DMS153 treated with DMSO at 0.1 percent for 48 hours (cell line): ENCODE data around the gene PLCB4.

Source experiments
- DNase-seq: peaks from one replicate; lab custom pipeline; 2025; ENCODE audit not compliant: unreplicated experiment; lab: John Stamatoyannopoulos, UW

The PLCB4 gene

DNA sequence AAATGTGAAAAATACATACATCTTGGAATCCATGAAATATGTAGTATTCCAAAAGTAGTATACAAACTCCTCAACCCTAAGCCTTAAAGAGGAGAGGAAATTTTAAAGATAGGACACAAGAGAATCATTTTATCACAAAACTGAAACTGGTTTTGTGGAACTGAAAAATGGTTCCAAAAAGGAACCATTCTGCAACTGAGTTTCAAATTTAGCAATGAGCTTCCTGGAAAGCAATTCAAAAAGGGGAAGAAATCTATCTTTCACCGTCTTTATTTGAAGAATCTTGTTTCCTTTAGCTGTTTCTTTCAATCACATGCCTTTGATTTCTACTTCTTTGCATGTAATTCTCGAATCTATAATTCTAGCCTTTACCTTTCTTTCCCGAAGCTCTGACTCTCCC is 413.3 kb downstream of the PLCB4 start:
- no peak for DNase-seq

DNA sequence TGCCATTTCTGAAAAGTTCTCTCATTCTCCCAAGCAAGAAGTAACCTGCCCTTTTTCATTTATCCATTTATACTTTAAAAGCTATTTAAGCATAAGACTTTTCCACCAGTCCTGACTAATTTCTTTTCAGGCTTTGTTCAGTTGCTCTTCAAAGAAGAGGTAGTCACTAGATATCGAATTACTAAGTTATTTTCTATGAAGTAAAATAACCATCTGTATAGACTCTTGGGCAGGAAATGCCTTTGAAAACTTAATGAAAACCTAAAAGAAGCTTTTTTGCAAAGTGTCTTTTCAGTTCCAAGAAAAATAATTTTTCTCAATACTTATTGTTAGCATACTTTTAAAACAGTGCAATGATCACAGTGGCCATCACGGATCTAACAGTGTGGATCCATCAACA is 414.2 kb downstream of the PLCB4 start:
- no peak for DNase-seq

- DNase-seq = no peak
These were observed 416.9 kb downstream of the PLCB4 start for GRCh38 chr20:9485614-9486340.

GRCh38 chr20:9487231-9487630 is 418.3 kb downstream of the PLCB4 start:
- DNase-seq = no peak

- no peak for DNase-seq
These were observed 419.2 kb downstream of the PLCB4 start for GRCh38 chr20:9488063-9488462.

GRCh38 chr20:9490161-9490560 is 421.3 kb downstream of the PLCB4 start:
- DNase-seq = no peak

- DNase-seq = no peak
These were observed 421.7 kb downstream of the PLCB4 start for GRCh38 chr20:9490631-9491030.

- no peak for DNase-seq
These were observed 422.4 kb downstream of the PLCB4 start for GRCh38 chr20:9491324-9491723.

- no peak for DNase-seq
These were observed 423.2 kb downstream of the PLCB4 start for GRCh38 chr20:9492067-9492466.

GRCh38 chr20:9493803-9494202 is 424.9 kb downstream of the PLCB4 start:
- no peak for DNase-seq

DNA sequence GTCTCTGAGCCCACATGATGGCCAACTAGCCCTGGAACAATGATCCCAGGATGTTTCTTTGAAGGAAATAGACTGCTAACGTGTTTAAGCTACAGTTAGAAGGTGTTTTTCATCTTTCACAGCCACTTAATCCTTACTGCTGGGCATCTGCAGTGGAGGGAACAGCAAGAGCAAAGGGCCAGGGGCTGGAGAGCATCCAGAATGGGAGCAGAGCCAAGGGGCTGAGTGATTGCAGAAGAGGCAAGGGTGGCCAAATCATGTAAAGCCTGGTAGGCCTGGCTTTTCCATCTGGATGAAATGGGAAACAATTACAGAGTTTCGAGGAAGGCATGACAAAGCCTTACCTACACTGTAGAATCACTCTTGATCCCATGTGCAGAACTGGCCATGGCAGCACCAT is 426.8 kb downstream of the PLCB4 start:
- no peak for DNase-seq

DNA sequence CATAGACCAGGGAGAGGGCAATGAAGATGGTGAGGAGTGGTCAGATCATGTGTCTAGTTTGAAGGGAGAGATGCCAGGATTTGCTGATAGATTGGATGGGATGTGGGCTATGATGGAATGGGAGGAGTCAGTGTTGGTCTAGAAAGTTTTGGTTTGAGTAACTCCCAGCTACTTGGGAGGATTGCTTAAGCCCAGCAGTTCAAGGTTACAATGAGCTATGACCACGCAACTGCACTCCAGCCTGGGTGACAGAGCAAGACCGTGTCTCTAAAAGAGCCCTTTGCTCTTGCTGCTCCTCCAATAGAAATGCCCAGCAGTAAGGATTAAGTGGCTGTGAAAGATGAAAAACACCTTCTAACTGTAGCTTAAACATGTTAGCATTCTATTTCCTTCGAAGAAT is 427.3 kb downstream of the PLCB4 start:
- DNase-seq = no peak

GRCh38 chr20:9498322-9498721 is 429.4 kb downstream of the PLCB4 start:
- no peak for DNase-seq

- no peak for DNase-seq
These were observed 430.4 kb downstream of the PLCB4 start for GRCh38 chr20:9499126-9499899.

DNA sequence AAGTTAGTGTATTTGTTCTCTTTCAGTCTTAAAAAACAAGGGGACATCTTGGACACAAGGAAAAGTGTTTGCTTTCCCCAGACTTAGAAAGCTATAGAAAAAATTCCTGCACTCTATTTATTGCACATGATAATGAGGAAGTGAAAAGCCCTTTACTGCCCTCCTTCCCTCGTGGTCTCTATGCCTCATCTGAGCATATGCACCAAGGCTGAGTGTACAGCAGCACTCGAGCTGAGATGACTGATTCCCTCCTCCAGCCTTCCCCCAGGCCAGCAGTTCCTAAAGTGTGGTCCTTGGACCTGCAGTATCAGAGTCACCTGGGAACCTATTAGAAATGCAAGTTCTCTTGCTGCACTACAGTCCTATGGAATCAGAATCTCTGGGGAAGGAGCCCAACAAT is 431.2 kb downstream of the PLCB4 start:
- no peak for DNase-seq

GRCh38 chr20:9501473-9501872 is 432.6 kb downstream of the PLCB4 start:
- no peak for DNase-seq

- DNase-seq = no peak
These were observed 434.8 kb downstream of the PLCB4 start for GRCh38 chr20:9503526-9504245.

DNA sequence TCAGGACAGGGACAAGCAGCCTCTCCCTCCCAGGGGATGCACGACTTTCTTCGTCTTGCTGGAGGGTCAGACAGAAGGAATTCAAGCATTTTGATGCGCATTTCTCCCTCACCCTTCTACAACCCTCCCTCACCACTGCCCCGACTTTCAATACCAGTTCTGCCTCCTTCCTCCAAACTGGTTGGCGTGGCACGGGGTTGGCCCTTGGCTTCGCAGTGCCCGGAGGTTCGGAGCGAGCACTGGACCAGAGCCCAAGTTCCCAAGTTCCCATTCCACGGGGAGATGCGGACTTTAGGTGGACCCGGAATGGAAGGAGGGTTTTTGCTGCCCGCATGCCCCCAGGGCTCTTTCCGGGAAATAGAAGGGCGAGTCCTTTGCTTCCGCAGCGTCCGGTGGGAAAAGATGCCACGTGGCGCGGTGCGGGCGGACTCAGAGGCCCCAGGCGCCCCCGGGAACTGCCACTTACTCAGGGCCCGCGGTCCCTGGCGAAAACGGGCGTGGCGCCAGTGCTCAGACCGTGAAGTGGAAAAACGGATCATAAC is 437.5 kb downstream of the PLCB4 start:
- no peak for DNase-seq

- no peak for DNase-seq
These were observed 438.1 kb downstream of the PLCB4 start for GRCh38 chr20:9506964-9507369.

DNA sequence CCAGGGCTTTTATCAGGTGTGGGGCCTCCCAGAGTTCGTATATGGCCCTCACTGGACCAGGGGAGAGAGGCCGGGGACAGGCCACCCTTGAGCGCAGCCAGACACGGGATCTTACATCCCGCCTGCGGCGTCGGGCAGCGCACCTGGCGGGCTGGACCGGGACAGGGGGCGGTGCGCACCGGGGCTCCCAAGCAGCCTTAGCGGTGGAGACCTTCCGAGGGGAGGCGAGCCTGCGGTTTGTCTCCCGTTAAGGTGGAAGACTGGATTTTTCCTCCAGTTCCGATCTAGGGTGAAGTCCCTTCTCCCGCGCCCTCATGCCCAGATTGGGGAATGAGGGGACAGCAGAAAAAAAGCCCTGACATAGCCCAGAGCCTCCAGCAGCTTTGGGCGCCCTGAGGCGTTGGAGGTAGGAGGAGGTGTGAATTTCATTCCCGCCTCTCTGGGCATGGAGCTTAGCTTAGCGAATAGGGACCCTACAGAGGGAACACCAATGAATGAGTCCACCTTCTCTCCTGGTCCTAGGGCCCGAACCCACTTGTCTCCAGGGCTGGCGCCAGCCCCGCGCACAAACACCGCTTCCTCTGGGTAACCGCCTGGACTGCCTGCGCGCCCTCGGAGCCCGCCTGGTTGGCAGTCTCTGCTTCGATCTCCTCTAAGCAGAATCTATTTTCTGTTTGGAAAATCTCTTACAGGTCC is 438.8 kb downstream of the PLCB4 start:
- DNase-seq = no peak

DNA sequence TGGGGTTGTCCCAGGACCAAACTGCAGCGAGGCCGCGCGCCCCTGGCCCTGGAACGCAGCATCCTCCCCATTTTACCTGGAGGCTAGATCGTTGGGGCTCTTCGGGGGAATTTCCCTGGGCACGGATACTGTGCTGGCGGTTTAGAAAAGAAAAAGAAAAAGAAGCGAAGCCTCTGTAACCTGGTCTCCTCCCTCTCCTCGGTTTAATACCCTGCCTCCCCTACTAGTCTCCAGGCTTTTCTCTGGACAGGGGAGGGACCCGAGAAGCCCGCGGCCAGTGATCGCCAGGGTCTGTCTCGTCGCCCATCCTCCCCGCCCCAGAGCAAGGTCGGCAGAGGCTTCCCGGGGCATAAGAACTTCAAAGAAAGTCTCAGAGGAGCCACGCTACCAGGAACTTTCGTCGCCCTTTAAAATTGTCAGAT is 439.4 kb downstream of the PLCB4 start:
- DNase-seq = no peak
